Iris pigment epithelial cell (primary cell): ENCODE measurements around the gene RTN4.

Experiments
- DNase-seq: peaks from one replicate; pipeline ENCODE4 v3.0.0-alpha.2; 2011; ENCODE audit warnings: low read depth

The RTN4 gene

GRCh38 chr2:54952425-54952824, 97.8 kb downstream of the RTN4 start:
- no peak for DNase-seq

GRCh38 chr2:54950811-54951210, 99.4 kb downstream of the RTN4 start:
- DNase-seq: no peak

GRCh38 chr2:54949431-54949830, 100.8 kb downstream of the RTN4 start:
- DNase-seq: no peak

- DNase-seq: no peak
These were observed 102.1 kb downstream of the RTN4 start for GRCh38 chr2:54948120-54948519.

GRCh38 chr2:54947646-54948045, 102.6 kb downstream of the RTN4 start:
- DNase-seq: no peak

GRCh38 chr2:54947136-54947535, 103.1 kb downstream of the RTN4 start:
- DNase-seq: no peak

- DNase-seq: no peak
These were observed 103.9 kb downstream of the RTN4 start for GRCh38 chr2:54946220-54946805.

GRCh38 chr2:54945391-54946219, 104.6 kb downstream of the RTN4 start:
- DNase-seq: peak; percentile 72

GRCh38 chr2:54944724-54945326, 105.4 kb downstream of the RTN4 start:
- no peak for DNase-seq

- DNase-seq: no peak
These were observed 107.9 kb downstream of the RTN4 start for GRCh38 chr2:54942373-54942772.

- no peak for DNase-seq
These were observed 108.8 kb downstream of the RTN4 start for GRCh38 chr2:54941248-54941984.

GRCh38 chr2:54940723-54941122, 109.5 kb downstream of the RTN4 start:
- DNase-seq: no peak

- no peak for DNase-seq
These were observed 110.7 kb downstream of the RTN4 start for GRCh38 chr2:54939446-54940118.

GRCh38 chr2:54936766-54937165, 113.5 kb downstream of the RTN4 start:
- DNase-seq: peak; percentile 42

GRCh38 chr2:54935389-54935788, 114.9 kb downstream of the RTN4 start:
- DNase-seq: no peak

- no peak for DNase-seq
These were observed 118.8 kb downstream of the RTN4 start for GRCh38 chr2:54931473-54931872.

- no peak for DNase-seq
These were observed 121.5 kb downstream of the RTN4 start for GRCh38 chr2:54928719-54929118.

GRCh38 chr2:54927751-54928615, 122.3 kb downstream of the RTN4 start:
- no peak for DNase-seq

GRCh38 chr2:54927085-54927750, 123.0 kb downstream of the RTN4 start:
- no peak for DNase-seq

- no peak for DNase-seq
These were observed 125.2 kb downstream of the RTN4 start for GRCh38 chr2:54925022-54925421.
